Mesenchymal stem cell (in vitro differentiated cells and primary cell): ENCODE measurements around the gene PAPPA2.

ENCODE experiments used
- DNase-seq: peaks from one replicate; pipeline ENCODE4 v3.0.0-alpha.2; 2013
- H2AFZ ChIP-seq: one replicate; pipeline ENCODE4 v1.6.1; 2013; ENCODE audit warnings: low read depth, mild to moderate bottlenecking, control low read depth, inconsistent platforms, low read length, moderate library complexity
- H2AK5ac ChIP-seq: 2 replicates; pipeline ENCODE4 v1.6.1; 2013; ENCODE audit warnings: low read length, moderate library complexity, mild to moderate bottlenecking, inconsistent platforms; ENCODE audit not compliant: severe bottlenecking
- H2BK120ac ChIP-seq: one replicate; pipeline ENCODE4 v1.6.1; 2013; ENCODE audit warnings: low read depth, mild to moderate bottlenecking, inconsistent platforms, low read length, moderate library complexity
- H2BK12ac ChIP-seq, 2 experiments: one replicate each; pipeline ENCODE4 v1.6.1; 2013; ENCODE audit warnings: inconsistent platforms in 2 of 2, low read length in 2 of 2, mild to moderate bottlenecking in 2 of 2, moderate library complexity in 2 of 2, control low read depth in 1 of 2
- H2BK15ac ChIP-seq: one replicate; pipeline ENCODE4 v1.6.1; 2013; ENCODE audit warnings: mild to moderate bottlenecking, low read depth, inconsistent platforms; ENCODE audit not compliant: poor library complexity, severe bottlenecking
- H2BK5ac ChIP-seq: 2 replicates; pipeline ENCODE4 v1.6.1; 2013; ENCODE audit warnings: low read depth, mild to moderate bottlenecking, low read length, control low read depth, inconsistent platforms; ENCODE audit not compliant: poor library complexity, severe bottlenecking
- H3K14ac ChIP-seq, 2 experiments: one replicate each; pipeline ENCODE4 v1.6.1; 2013; ENCODE audit warnings: inconsistent platforms in 2 of 2, low read length in 2 of 2, control low read depth in 1 of 2, mild to moderate bottlenecking in 1 of 2, moderate library complexity in 1 of 2
- H3K18ac ChIP-seq, 2 experiments: one replicate each; pipeline ENCODE4 v1.6.1; 2013; ENCODE audit warnings: inconsistent platforms in 2 of 2, low read length in 2 of 2, control low read depth in 1 of 2, low read depth in 1 of 2, mild to moderate bottlenecking in 1 of 2
- H3K23ac ChIP-seq, 2 experiments: one replicate each; pipeline ENCODE4 v1.6.1; 2013; ENCODE audit warnings: inconsistent platforms in 2 of 2, low read length in 2 of 2, mild to moderate bottlenecking in 2 of 2, moderate library complexity in 2 of 2, control low read depth in 1 of 2
- H3K27ac ChIP-seq: 2 replicates; pipeline ENCODE4 v1.5.1; 2013; ENCODE audit warnings: mild to moderate bottlenecking, moderate library complexity, low read length, control low read depth, inconsistent platforms; ENCODE audit not compliant: poor library complexity, severe bottlenecking
- H3K27me3 ChIP-seq, 2 experiments: 2 replicates each; pipeline versions ENCODE4 v1.6.1 to v1.7.0; 2013; ENCODE audit warnings: low read length in 2 of 2, mild to moderate bottlenecking in 2 of 2, moderate library complexity in 2 of 2, control low read depth in 1 of 2, inconsistent platforms in 1 of 2; ENCODE audit not compliant: control insufficient read depth in 1 of 2, insufficient read depth in 1 of 2
- H3K36me3 ChIP-seq, 2 experiments: 2 replicates each; pipeline versions ENCODE4 v1.6.1 to v1.7.0; 2013; ENCODE audit warnings: low read length in 2 of 2, control low read depth in 1 of 2, inconsistent platforms in 1 of 2, low read depth in 1 of 2, mild to moderate bottlenecking in 1 of 2; ENCODE audit not compliant: insufficient read depth in 2 of 2, control insufficient read depth in 1 of 2
- H3K4ac ChIP-seq, 2 experiments: one replicate each; pipeline ENCODE4 v1.6.1; 2013; ENCODE audit warnings: inconsistent platforms in 2 of 2, low read length in 2 of 2, mild to moderate bottlenecking in 2 of 2, moderate library complexity in 2 of 2, control low read depth in 1 of 2, low read depth in 1 of 2
- H3K4me1 ChIP-seq: 2 replicates; pipeline ENCODE4 v1.6.1; 2013; ENCODE audit warnings: low read depth, low read length, control low read depth; ENCODE audit not compliant: control insufficient read depth, insufficient read depth
- H3K4me2 ChIP-seq: 2 replicates; pipeline ENCODE4 v1.6.1; 2013; ENCODE audit warnings: low read length, mild to moderate bottlenecking, inconsistent platforms; ENCODE audit not compliant: poor library complexity, severe bottlenecking
- H3K4me3 ChIP-seq, 2 experiments: 2 replicates each; pipeline versions ENCODE4 v1.5.1 to v1.7.0; 2013; ENCODE audit warnings: low read length in 2 of 2, mild to moderate bottlenecking in 2 of 2, control low read depth in 1 of 2, low read depth in 1 of 2; ENCODE audit not compliant: insufficient read depth in 1 of 2
- H3K79me1 ChIP-seq: replicated peaks from 2 replicates; pipeline ENCODE4 v1.6.1; 2013; ENCODE audit warnings: mild to moderate bottlenecking, control low read depth, low read length, inconsistent platforms; ENCODE audit not compliant: poor library complexity, severe bottlenecking
- H3K9ac ChIP-seq: 2 replicates; pipeline ENCODE4 v1.7.0; 2013; ENCODE audit warnings: mild to moderate bottlenecking, low read length, moderate library complexity
- H3K9me3 ChIP-seq: 2 replicates; pipeline ENCODE4 v1.7.0; 2013; ENCODE audit warnings: mild to moderate bottlenecking, low read length; ENCODE audit not compliant: control insufficient read depth
- H4K8ac ChIP-seq: one replicate; pipeline ENCODE4 v1.6.1; 2013; ENCODE audit warnings: inconsistent platforms, mild to moderate bottlenecking, low read length, moderate library complexity
- H4K91ac ChIP-seq: one replicate; pipeline ENCODE4 v1.6.1; 2013; ENCODE audit warnings: mild to moderate bottlenecking, low read length, inconsistent platforms
- WGBS: methylation state at CpG from one replicate; pipeline ENCODE4 v1.1.7; 2013; ENCODE audit warnings: mixed read lengths; 5-methylcytosine and 5-hydroxymethylcytosine counted together

PAPPA2 gene

DNA sequence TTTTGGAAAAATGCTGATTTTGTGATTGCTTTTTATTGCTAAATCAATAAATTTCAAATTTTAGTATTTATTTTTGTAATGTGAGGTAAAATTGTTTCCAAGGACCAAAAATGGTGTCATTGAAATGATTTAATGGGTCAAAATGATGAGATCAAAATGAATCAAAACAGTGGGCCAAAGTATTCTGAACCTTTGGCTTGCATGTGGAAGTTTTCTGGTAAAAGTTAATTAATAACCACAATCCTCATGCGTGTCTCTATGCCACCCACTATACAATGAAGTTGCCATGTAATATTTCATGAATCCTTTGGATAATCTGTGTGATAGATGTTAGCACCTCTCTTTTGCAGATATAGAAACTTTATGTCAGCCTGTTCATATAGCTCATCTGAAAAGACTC, 83.8 kb downstream of the PAPPA2 start:
- H3K4ac ChIP-seq = no peak overlapping the region
- no peak overlapping the region for H2BK5ac ChIP-seq
- peaks cover 0 to 18% of the 10 kb centered on the region in 2 experiments for H3K27me3 ChIP-seq
- WGBS = no CpG with 5 or more reads among the region's 1 CpG
- H3K9ac ChIP-seq = no peak overlapping the region
- DNase-seq = no peak
- no peak overlapping the region for H2BK15ac ChIP-seq
- H3K4me3 ChIP-seq = no peak overlapping the region
- no peak overlapping the region for H2BK12ac ChIP-seq
- H3K27ac ChIP-seq = no peak overlapping the region
- H2AFZ ChIP-seq = no peak overlapping the region
- no peak overlapping the region for H3K14ac ChIP-seq
- no peak overlapping the region for H4K8ac ChIP-seq
- H3K4me2 ChIP-seq = no peak overlapping the region
- H3K4me1 ChIP-seq = no peaks in the 10 kb centered on the region
- no peaks in the 10 kb centered on the region for H3K79me1 ChIP-seq
- H4K91ac ChIP-seq = no peak overlapping the region
- H2AK5ac ChIP-seq = no peak overlapping the region
- H2BK120ac ChIP-seq = no peak overlapping the region
- no peaks in the 10 kb centered on the region for H3K36me3 ChIP-seq
- no peak overlapping the region for H3K18ac ChIP-seq
- H3K23ac ChIP-seq = no peak overlapping the region
- H3K9me3 ChIP-seq = peaks cover 16% of the 10 kb centered on the region

DNA sequence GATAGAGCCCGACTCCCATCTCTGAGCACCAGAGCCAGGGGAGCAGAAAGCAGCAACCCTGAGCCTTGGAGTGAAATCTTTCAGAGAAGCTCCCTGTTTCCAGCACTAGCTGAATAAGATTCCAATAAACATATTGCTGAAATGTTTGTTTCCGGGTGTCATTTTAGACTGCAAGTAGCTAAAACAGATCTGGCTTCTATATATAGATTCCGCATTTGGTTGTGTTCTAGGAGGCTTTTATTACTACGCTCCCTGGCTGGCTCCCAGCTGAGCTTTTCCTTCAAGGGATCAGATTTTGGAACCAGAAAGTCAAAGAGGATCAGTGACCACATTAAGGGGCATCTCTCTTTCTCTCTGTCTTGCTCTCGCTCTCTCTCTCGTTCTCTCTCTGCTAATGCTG, 88.2 kb downstream of the PAPPA2 start:
- Histone ChIP-seq H3K18ac (no peak overlapping the region), H3K4me1 (no peaks in the 10 kb centered on the region), H3K27ac (no peak overlapping the region), H3K27me3 (peaks cover 0 to 57% of the 10 kb centered on the region in 2 experiments), H3K9me3 (no peaks in the 10 kb centered on the region), H4K8ac (no peak overlapping the region), H2BK120ac (no peak overlapping the region), H4K91ac (no peak overlapping the region), H2BK15ac (no peak overlapping the region), H2AFZ (no peak overlapping the region), H3K9ac (no peak overlapping the region), H2BK12ac (no peak overlapping the region), H2AK5ac (no peak overlapping the region), H3K36me3 (no peaks in the 10 kb centered on the region), H2BK5ac (no peak overlapping the region), H3K4me2 (no peak overlapping the region), H3K23ac (no peak overlapping the region), H3K4ac (no peak overlapping the region), H3K14ac (no peak overlapping the region), H3K79me1 (no peaks in the 10 kb centered on the region), H3K4me3 (no peak overlapping the region)
- WGBS = 76% methylated on average over 5 of the region's 6 CpGs
- no peak for DNase-seq

DNA sequence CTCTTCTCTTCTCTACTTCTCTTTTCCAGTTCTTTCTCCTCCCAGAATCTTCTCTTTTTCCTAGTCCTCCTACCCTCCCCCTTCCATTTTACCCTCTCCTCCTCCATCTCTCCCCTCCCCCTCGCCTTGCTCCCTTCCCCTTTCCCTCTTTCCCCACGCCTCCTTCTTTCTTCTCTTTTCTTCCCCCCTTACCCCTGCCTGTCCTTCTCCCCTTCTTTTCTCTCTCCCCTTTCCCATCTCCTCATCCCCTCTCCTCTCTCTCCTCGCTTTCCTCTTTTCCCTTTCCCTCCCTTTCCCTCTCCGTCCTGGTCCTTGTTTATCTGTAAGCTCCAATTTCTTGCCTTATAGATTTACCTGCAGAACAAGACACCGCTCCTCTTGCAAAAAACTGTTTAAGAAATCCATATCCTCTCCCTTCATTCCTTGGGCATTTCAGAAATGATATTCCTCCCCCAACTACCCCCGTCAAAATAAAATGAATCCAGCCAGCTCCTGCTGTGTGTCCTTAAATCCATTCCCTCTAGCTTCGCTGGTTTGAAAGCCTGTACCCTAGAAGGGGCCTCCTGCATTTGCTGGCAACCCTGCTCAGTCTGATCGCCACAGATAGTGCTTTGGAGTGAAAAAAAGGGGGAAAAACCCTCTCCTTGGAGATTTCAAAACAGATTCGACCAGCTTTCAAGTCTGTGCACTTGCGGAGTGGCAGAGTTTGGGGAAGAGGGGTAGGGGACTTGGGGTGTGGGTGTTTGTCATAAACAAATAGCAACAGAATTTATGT, 89.4 kb downstream of the PAPPA2 start:
- no peak overlapping the region for H4K8ac ChIP-seq
- H2BK120ac ChIP-seq = no peak overlapping the region
- H4K91ac ChIP-seq = no peak overlapping the region
- H3K18ac ChIP-seq = no peak overlapping the region
- H3K4ac ChIP-seq = no peak overlapping the region
- no peak overlapping the region for H2BK5ac ChIP-seq
- H2AK5ac ChIP-seq = no peak overlapping the region
- no peak overlapping the region for H2BK12ac ChIP-seq
- no peak overlapping the region for H3K23ac ChIP-seq
- no peak overlapping the region for H3K14ac ChIP-seq
- peaks cover 0 to 58% of the 10 kb centered on the region in 2 experiments for H3K27me3 ChIP-seq
- no peak overlapping the region for H2AFZ ChIP-seq
- H3K27ac ChIP-seq = no peak overlapping the region
- no peaks in the 10 kb centered on the region for H3K4me1 ChIP-seq
- H3K4me3 ChIP-seq = no peak overlapping the region
- no peak overlapping the region for H3K4me2 ChIP-seq
- no peaks in the 10 kb centered on the region for H3K79me1 ChIP-seq
- no peak overlapping the region for H2BK15ac ChIP-seq
- H3K36me3 ChIP-seq = no peaks in the 10 kb centered on the region
- H3K9ac ChIP-seq = no peak overlapping the region
- H3K9me3 ChIP-seq = no peaks in the 10 kb centered on the region
- DNase-seq = no peak
- WGBS = 15% methylated on average over 9 of the region's 10 CpGs

DNA sequence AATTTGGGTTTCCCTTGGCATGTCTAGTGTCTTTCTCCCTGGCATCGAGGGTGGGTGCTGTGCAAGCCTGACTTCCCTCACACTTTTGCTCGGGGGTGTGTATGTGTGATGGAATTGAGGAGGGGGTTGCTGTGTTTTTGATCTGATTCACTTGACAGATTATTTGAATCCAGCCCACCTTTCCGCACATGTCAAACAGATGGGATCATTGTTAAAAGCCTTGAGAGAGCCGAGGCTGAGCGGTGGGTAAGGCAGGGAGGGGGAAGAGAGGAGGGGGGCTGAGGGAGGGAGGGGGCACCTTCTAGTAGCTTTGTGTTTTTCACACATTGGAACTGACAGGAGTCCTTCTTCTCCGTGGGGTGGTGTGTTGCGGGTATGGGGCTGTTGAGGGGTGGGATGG, 90.0 kb downstream of the PAPPA2 start:
- Histone ChIP-seq H3K9ac (no peak overlapping the region), H2BK5ac (no peak overlapping the region), H3K36me3 (no peaks in the 10 kb centered on the region), H2AFZ (no peak overlapping the region), H3K4me1 (no peaks in the 10 kb centered on the region), H3K4me3 (no peak overlapping the region), H3K27ac (no peak overlapping the region), H3K9me3 (no peaks in the 10 kb centered on the region), H4K8ac (no peak overlapping the region), H2BK12ac (no peak overlapping the region), H3K14ac (no peak overlapping the region), H3K27me3 (peaks cover 0 to 59% of the 10 kb centered on the region in 2 experiments), H4K91ac (no peak overlapping the region), H2BK15ac (no peak overlapping the region), H3K23ac (no peak overlapping the region), H3K4me2 (no peak overlapping the region), H3K79me1 (no peaks in the 10 kb centered on the region), H2AK5ac (no peak overlapping the region), H2BK120ac (no peak overlapping the region), H3K4ac (no peak overlapping the region), H3K18ac (no peak overlapping the region)
- WGBS = 30% methylated on average over 7 of the region's 7 CpGs
- DNase-seq = no peak
